A673 (cell line): ENCODE measurements around the gene PARD3. TPM values are rescaled to one million over a fixed set of nuclear protein-coding genes. Genes with fewer than 3 reads are reported as not detected.

Experiments
- BruUV-seq: library from RNA; stranded (reverse); fragments of 400-500 nt; replicated peaks from 2 replicates; lab custom pipeline; 2021; lab: Mats Ljungman, UMichigan
- CTCF ChIA-PET: fragments of 300-600 bp; sonication (Branson Sonifier 250); formaldehyde crosslinking; loops from one replicate; lab custom pipeline; 2022; ENCODE audit warnings: antibody characterized with exemption; lab: Charles Lee
- POLR2A ChIA-PET: fragments of 300-600 bp; sonication (Branson Sonifier 250); formaldehyde crosslinking; loops from one replicate; lab custom pipeline; 2022; ENCODE audit warnings: antibody characterized with exemption; ENCODE audit not compliant: low non-redundant PET; lab: Charles Lee
- DNase-seq: peaks from one replicate; pipeline ENCODE4 v3.0.0-alpha.2; 2015; ENCODE audit warnings: low spot score
- H3K27ac ChIP-seq: fragments of 200-600 bp; sonication (generic); 2 replicates; pipeline ENCODE4 v1.5.1; 2016; ENCODE audit warnings: mixed run types, low read depth, mild to moderate bottlenecking, mixed read lengths, antibody characterized with exemption, low read length; ENCODE audit not compliant: poor library complexity, severe bottlenecking
- H3K27me3 ChIP-seq: fragments of 200-600 bp; sonication (generic); replicated peaks from 2 replicates; pipeline ENCODE4 v1.6.1; 2017; ENCODE audit warnings: mixed run types, low read depth, mild to moderate bottlenecking, mixed read lengths, antibody characterized with exemption, low read length; ENCODE audit not compliant: insufficient read depth, poor library complexity
- H3K36me3 ChIP-seq: fragments of 200-600 bp; sonication (generic); 2 replicates; pipeline ENCODE4 v1.6.1; 2016; ENCODE audit warnings: mixed run types, mild to moderate bottlenecking, mixed read lengths, antibody characterized with exemption, low read length; ENCODE audit not compliant: insufficient read depth, poor library complexity, severe bottlenecking
- H3K4me1 ChIP-seq: fragments of 200-600 bp; sonication (generic); 2 replicates; pipeline ENCODE4 v1.6.1; 2017; ENCODE audit warnings: mixed run types, mild to moderate bottlenecking, mixed read lengths, antibody characterized with exemption, low read length; ENCODE audit not compliant: insufficient read depth, poor library complexity, severe bottlenecking
- H3K4me3 ChIP-seq: fragments of 200-600 bp; sonication (generic); 2 replicates; pipeline ENCODE4 v1.5.1; 2016; ENCODE audit warnings: low read depth, mixed run types, mild to moderate bottlenecking, mixed read lengths, low read length; ENCODE audit not compliant: poor library complexity, severe bottlenecking
- H3K9me3 ChIP-seq: fragments of 200-600 bp; sonication (generic); 2 replicates; pipeline ENCODE4 v1.6.1; 2016; ENCODE audit warnings: mixed run types, low read depth, mild to moderate bottlenecking, mixed read lengths, antibody characterized with exemption, low read length; ENCODE audit not compliant: poor library complexity, severe bottlenecking
- CTCF ChIP-seq: fragments of 300-800, 200-600 bp; sonication (generic); conservative IDR thresholded peaks from 2 replicates; pipeline ENCODE4 v1.5.1; 2017; ENCODE audit warnings: low read depth, mild to moderate bottlenecking, antibody characterized with exemption, low read length, moderate library complexity, mixed read lengths
- EZH2 ChIP-seq: fragments of 200-600 bp; sonication (generic); IDR thresholded peaks from 2 replicates; pipeline ENCODE4 v1.6.1; 2017; ENCODE audit warnings: borderline replicate concordance, low read depth, mild to moderate bottlenecking, mixed read lengths, antibody characterized with exemption, low read length; ENCODE audit not compliant: poor library complexity, severe bottlenecking
- intact Hi-C: fragments of 100-400 bp; cut with micrococcal nuclease; formaldehyde crosslinking; loops from one replicate; pipeline ENCODE4 v1.10.0; 2022; ENCODE audit not compliant: unreplicated experiment
- total RNA-seq: library from RNA; stranded (reverse); gene quantifications from 2 replicates; pipeline ENCODE4 v1.2.3, GENCODE V29; 2021

Gene PARD3
- total RNA-seq, 1 experiment from 2014 or later, result 28.0 TPM

- no peak for DNase-seq
Measured at GRCh38 chr10:34133406-34133805, 681.7 kb downstream of the PARD3 start.

GRCh38 chr10:34131152-34131551 is 683.9 kb downstream of the PARD3 start:
- no TSS peak for BruUV-seq
- no peak overlapping the region for H3K4me3 ChIP-seq
- no peaks in the 10 kb centered on the region for H3K27me3 ChIP-seq
- peaks cover 15% of the 10 kb centered on the region for H3K4me1 ChIP-seq
- ChIA-PET POLR2A (no interaction called here), CTCF (no interaction called here)
- DNase-seq, result no peak
- H3K27ac ChIP-seq, result no peak overlapping the region
- no peaks in the 10 kb centered on the region for H3K36me3 ChIP-seq
- TF ChIP-seq CTCF (no peak), EZH2 (no peak)
- H3K9me3 ChIP-seq, result no peaks in the 10 kb centered on the region
- intact Hi-C loops, result no loop called here

More at GRCh38 chr10:34133406-34133805, 681.7 kb downstream of the PARD3 start:
- CTCF ChIA-PET, result no interaction called here
- Histone ChIP-seq H3K4me1 (peaks cover 15% of the 10 kb centered on the region), H3K36me3 (no peaks in the 10 kb centered on the region), H3K27me3 (no peaks in the 10 kb centered on the region), H3K9me3 (no peaks in the 10 kb centered on the region), H3K27ac (no peak overlapping the region), H3K4me3 (no peak overlapping the region)
- intact Hi-C loops, result no loop called here
- BruUV-seq, result no TSS peak
- POLR2A ChIA-PET, result no interaction called here
- no peak for TF ChIP-seq CTCF
- TF ChIP-seq EZH2, result no peak

- no TSS peak for BruUV-seq
- TF ChIP-seq CTCF (no peak), EZH2 (no peak)
- Histone ChIP-seq H3K4me3 (no peak overlapping the region), H3K27me3 (no peaks in the 10 kb centered on the region), H3K36me3 (no peaks in the 10 kb centered on the region), H3K9me3 (no peaks in the 10 kb centered on the region), H3K4me1 (peaks cover 6% of the 10 kb centered on the region), H3K27ac (no peak overlapping the region)
- DNase-seq, result no peak
- ChIA-PET CTCF (no interaction called here), POLR2A (no interaction called here)
- intact Hi-C loops, result no loop called here
Measured at GRCh38 chr10:34127676-34128075, 687.4 kb downstream of the PARD3 start.
